Endodermal cell (in vitro differentiated cells): ENCODE data around the gene KIAA0513. TPM values are rescaled to one million over a fixed set of nuclear protein-coding genes. Genes with fewer than 3 reads are reported as not detected.

ENCODE experiments used
- DNase-seq: peaks from one replicate; pipeline ENCODE4 v3.0.0-alpha.2; 2017
- H3K27ac ChIP-seq: 2 replicates; pipeline ENCODE4 v1.5.1; 2013; ENCODE audit warnings: mild to moderate bottlenecking, low read depth, low read length, moderate library complexity
- H3K27me3 ChIP-seq: 2 replicates; pipeline ENCODE4 v1.6.1; 2013; ENCODE audit warnings: mild to moderate bottlenecking, low read length, moderate library complexity; ENCODE audit not compliant: insufficient read depth, control insufficient read depth, poor library complexity, severe bottlenecking
- H3K36me3 ChIP-seq: 2 replicates; pipeline ENCODE4 v1.7.0; 2013; ENCODE audit warnings: mild to moderate bottlenecking, low read length, moderate library complexity; ENCODE audit not compliant: control insufficient read depth, insufficient read depth
- H3K4me1 ChIP-seq: one replicate; pipeline ENCODE4 v1.7.0; 2013; ENCODE audit warnings: low read length; ENCODE audit not compliant: control insufficient read depth, insufficient read depth
- H3K4me3 ChIP-seq: 2 replicates; pipeline ENCODE4 v1.5.1; 2013; ENCODE audit warnings: mild to moderate bottlenecking, low read length, moderate library complexity
- H3K9ac ChIP-seq: 2 replicates; pipeline ENCODE4 v1.6.1; 2013; ENCODE audit warnings: mild to moderate bottlenecking, low read length, moderate library complexity; ENCODE audit not compliant: poor library complexity, severe bottlenecking; ENCODE audit errors: extremely low read depth
- H3K9me3 ChIP-seq: 2 replicates; pipeline ENCODE4 v1.6.1; 2013; ENCODE audit warnings: mild to moderate bottlenecking, low read length, moderate library complexity; ENCODE audit not compliant: control insufficient read depth
- H3K27ac Mint-ChIP-seq: 2 replicates; pipeline ENCODE4 v1.8.0; 2020; ENCODE audit warnings: mixed read lengths
- H3K27me3 Mint-ChIP-seq: 2 replicates; pipeline ENCODE4 v1.8.0; 2021; ENCODE audit warnings: mild to moderate bottlenecking, mixed read lengths; ENCODE audit not compliant: insufficient read depth
- H3K36me3 Mint-ChIP-seq: 2 replicates; pipeline ENCODE4 v1.8.0; 2020; ENCODE audit warnings: low read depth, mixed read lengths
- H3K4me1 Mint-ChIP-seq: 2 replicates; pipeline ENCODE4 v1.8.0; 2020; ENCODE audit warnings: mixed read lengths
- H3K4me3 Mint-ChIP-seq: 2 replicates; pipeline ENCODE4 v1.8.0; 2020; ENCODE audit warnings: mild to moderate bottlenecking, moderate library complexity, mixed read lengths
- H3K9me3 Mint-ChIP-seq: 2 replicates; pipeline ENCODE4 v1.8.0; 2020; ENCODE audit warnings: mild to moderate bottlenecking, mixed read lengths
- WGBS, 2 experiments: methylation state at CpG; one replicate each; pipeline versions ENCODE4 v1.1.5 to v1.1.7; 2013; ENCODE audit warnings: missing lambda C conversion rate in 2 of 2, mixed read lengths in 1 of 2; ENCODE audit not compliant: insufficient coverage in 1 of 2, insufficient read length in 1 of 2; 5-methylcytosine and 5-hydroxymethylcytosine counted together
- total RNA-seq, 2 donors: library from RNA; stranded (reverse); fragmentation: NEBNext Ultra II Directional in 1 of 2; extraction: Animal tissue kit (Norgen Biotek cat#: 25700) in 1 of 2; gene quantifications; 2 replicates in 1 of 2; 3 replicates in 1 of 2; pipeline ENCODE4 v1.2.1, GENCODE V29; 2021
- TF ChIP-seq, protein P1 (sequence below): fragments of 200-600 bp; sonication (generic); conservative IDR thresholded peaks from 2 replicates; pipeline ENCODE4 v1.5.0; 2021; ENCODE audit warnings: antibody characterized with exemption, mild to moderate bottlenecking

KIAA0513 gene
- total RNA-seq, 2 donors from 2014 or later = 9.2 to 16.0 TPM

DNA sequence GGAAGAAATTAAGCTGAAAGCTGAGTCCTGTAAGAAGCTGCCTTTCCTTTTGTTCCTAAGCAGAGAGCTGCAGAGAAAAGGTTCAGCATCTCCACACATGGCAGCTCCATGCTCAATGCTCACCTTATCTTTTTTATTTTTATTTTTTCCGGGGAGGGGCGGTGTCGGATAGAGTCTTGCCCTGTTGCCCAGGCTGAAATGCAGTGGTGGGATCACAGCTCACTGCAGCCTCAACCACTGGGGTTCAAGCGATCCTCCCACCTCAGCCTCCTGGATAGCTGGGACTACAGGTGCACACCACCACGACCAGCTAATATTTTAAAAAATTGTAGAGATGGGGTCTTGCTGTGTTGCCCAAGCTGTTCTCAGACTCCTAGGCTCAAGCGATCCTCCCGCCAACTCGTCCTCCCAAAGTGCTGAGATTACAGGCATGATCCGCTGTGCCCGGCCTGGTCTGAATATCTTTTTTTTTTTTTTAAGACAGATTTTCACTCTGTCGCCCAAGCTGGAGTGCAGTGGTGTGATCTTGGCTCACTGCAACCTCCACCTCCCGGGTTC, 112.9 kb downstream of the KIAA0513 start:
- H3K9me3 ChIP-seq = no peaks in the 10 kb centered on the region
- Mint-ChIP-seq H3K9me3 (peaks cover 2% of the 10 kb centered on the region), H3K4me1 (peaks cover 4% of the 10 kb centered on the region), H3K27ac (peak overlapping the region; percentile 55), H3K36me3 (no peaks in the 10 kb centered on the region), H3K27me3 (peaks cover 7% of the 10 kb centered on the region), H3K4me3 (no peak overlapping the region)
- TF ChIP-seq, protein P1, sequence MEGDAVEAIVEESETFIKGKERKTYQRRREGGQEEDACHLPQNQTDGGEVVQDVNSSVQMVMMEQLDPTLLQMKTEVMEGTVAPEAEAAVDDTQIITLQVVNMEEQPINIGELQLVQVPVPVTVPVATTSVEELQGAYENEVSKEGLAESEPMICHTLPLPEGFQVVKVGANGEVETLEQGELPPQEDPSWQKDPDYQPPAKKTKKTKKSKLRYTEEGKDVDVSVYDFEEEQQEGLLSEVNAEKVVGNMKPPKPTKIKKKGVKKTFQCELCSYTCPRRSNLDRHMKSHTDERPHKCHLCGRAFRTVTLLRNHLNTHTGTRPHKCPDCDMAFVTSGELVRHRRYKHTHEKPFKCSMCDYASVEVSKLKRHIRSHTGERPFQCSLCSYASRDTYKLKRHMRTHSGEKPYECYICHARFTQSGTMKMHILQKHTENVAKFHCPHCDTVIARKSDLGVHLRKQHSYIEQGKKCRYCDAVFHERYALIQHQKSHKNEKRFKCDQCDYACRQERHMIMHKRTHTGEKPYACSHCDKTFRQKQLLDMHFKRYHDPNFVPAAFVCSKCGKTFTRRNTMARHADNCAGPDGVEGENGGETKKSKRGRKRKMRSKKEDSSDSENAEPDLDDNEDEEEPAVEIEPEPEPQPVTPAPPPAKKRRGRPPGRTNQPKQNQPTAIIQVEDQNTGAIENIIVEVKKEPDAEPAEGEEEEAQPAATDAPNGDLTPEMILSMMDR = no peak
- WGBS, 2 experiments = 75 to 89% methylated on average over 8 to 12 of the region's 12 CpGs
- no peak overlapping the region for H3K9ac ChIP-seq
- H3K36me3 ChIP-seq = no peaks in the 10 kb centered on the region
- no peaks in the 10 kb centered on the region for H3K4me1 ChIP-seq
- no peaks in the 10 kb centered on the region for H3K27me3 ChIP-seq
- no peak for DNase-seq
- no peak overlapping the region for H3K4me3 ChIP-seq
- no peak overlapping the region for H3K27ac ChIP-seq

DNA sequence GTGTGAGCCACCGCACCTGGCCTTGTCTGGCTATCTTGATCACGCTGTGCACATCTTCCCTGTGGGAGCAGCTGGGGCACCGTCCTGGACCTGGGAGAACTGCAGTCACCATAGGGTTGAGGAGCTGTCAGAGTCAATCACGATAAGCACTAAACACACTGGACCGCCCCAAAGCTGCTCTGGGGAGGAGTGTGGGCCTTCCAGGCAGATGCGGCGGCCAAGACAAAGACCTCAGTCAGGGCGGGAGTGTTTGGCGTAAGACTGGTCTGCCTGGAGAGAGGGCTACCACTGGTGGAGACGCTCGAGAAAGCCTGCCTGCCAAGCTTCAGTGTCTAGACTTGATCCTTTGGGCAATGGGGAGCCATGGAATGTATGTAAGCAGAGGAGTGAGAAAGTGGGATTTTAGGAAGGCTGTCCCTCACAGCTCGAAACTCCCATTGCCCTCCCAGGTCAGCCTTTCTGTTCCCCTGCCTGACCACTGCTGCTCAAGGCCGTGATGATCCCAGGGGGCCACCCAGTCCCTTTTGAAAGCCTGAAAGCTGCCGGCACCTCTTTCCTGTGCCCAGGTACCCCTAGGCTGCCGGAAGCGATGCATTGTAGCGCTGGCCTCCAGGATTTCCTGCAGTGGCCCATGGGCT, 114.0 kb downstream of the KIAA0513 start:
- Histone ChIP-seq H3K27ac (no peak overlapping the region), H3K9ac (no peak overlapping the region), H3K4me1 (no peaks in the 10 kb centered on the region), H3K27me3 (no peaks in the 10 kb centered on the region), H3K36me3 (no peaks in the 10 kb centered on the region), H3K4me3 (no peak overlapping the region), H3K9me3 (no peaks in the 10 kb centered on the region)
- TF ChIP-seq, protein P1 = no peak
- H3K27ac Mint-ChIP-seq = peak overlapping the region; percentile 33
- peaks cover 4% of the 10 kb centered on the region for H3K4me1 Mint-ChIP-seq
- peaks cover 5% of the 10 kb centered on the region for H3K27me3 Mint-ChIP-seq
- WGBS, 2 experiments = 73 to 85% methylated on average over 10 to 17 of the region's 17 CpGs
- no peak overlapping the region for H3K4me3 Mint-ChIP-seq
- H3K9me3 Mint-ChIP-seq = peaks cover 2% of the 10 kb centered on the region
- no peak for DNase-seq
- H3K36me3 Mint-ChIP-seq = no peaks in the 10 kb centered on the region

DNA sequence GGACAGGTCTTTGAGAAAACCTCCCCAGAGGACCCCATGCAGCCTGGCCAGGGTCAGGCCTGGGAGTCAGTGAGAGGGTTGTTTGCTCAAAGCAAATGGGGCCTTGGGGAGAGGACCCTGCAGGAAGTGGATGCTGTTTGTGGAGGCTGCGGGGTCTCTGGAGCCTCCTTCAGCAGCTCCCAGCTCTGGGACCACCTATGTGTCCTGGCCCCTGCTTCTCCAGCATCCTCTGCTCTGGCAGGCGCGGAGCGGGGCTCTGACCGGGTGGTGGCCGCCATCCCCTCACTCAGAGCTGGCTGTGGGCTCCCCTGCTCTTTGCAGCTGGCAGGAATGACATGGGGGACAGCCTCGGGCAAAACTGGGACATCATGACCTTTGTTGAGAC, 114.5 kb downstream of the KIAA0513 start:
- no peak overlapping the region for H3K9ac ChIP-seq
- no peak overlapping the region for H3K27ac ChIP-seq
- Mint-ChIP-seq H3K27ac (no peak overlapping the region), H3K27me3 (peaks cover 2% of the 10 kb centered on the region), H3K36me3 (no peaks in the 10 kb centered on the region), H3K9me3 (no peaks in the 10 kb centered on the region), H3K4me1 (peaks cover 7% of the 10 kb centered on the region), H3K4me3 (no peak overlapping the region)
- H3K9me3 ChIP-seq = no peaks in the 10 kb centered on the region
- peaks cover 4% of the 10 kb centered on the region for H3K4me1 ChIP-seq
- H3K27me3 ChIP-seq = no peaks in the 10 kb centered on the region
- no peak for DNase-seq
- no peak overlapping the region for H3K4me3 ChIP-seq
- TF ChIP-seq, protein P1 = no peak
- 50 to 95% methylated on average over 1 to 7 of the region's 7 CpGs for WGBS, 2 experiments
- no peaks in the 10 kb centered on the region for H3K36me3 ChIP-seq
